Ovary (tissue), 9 donors: ENCODE results near the gene UBL4A. TPM values are rescaled to one million over a fixed set of nuclear protein-coding genes. Genes with fewer than 3 reads are reported as not detected.
A peak's percentile ranks its signal among the peaks of the same experiment; 100 is the strongest.

Experiments
- DNase-seq, 5 donors: peaks; one replicate each; pipeline ENCODE4 v3.0.0-alpha.2; 2019 to 2020
- H3K27ac ChIP-seq, 2 donors: fragments of 200-600 bp; one replicate each; pipeline versions ENCODE4 v1.5.1 to v1.8.0; 2019 to 2022
- H3K27me3 ChIP-seq: fragments of 200-600 bp; one replicate; pipeline ENCODE4 v1.8.0; 2022
- H3K36me3 ChIP-seq: fragments of 200-600 bp; sonication (generic); one replicate; pipeline ENCODE4 v1.5.1; 2019
- H3K4me1 ChIP-seq: one replicate; pipeline ENCODE4 v1.8.1; 2013; ENCODE audit warnings: mild to moderate bottlenecking, moderate library complexity; ENCODE audit not compliant: insufficient read depth
- H3K4me3 ChIP-seq: fragments of 200-600 bp; sonication (generic); one replicate; pipeline ENCODE4 v1.5.1; 2017
- H3K9me3 ChIP-seq, 2 donors: fragments of 200-600 bp in 1 of 2; sonication (generic) in 1 of 2; one replicate each; pipeline versions ENCODE4 v1.5.1 to v1.8.1; 2013 to 2019; ENCODE audit warnings: mild to moderate bottlenecking in 1 of 2, moderate library complexity in 1 of 2
- CTCF ChIP-seq, 3 donors: fragments of 450-650 bp in 2 of 3; fragments of 200-600 bp in 1 of 3; IDR thresholded peaks; one replicate each; pipeline versions ENCODE4 v1.5.1 to v1.8.0; 2016 to 2022; ENCODE audit warnings: antibody characterized with exemption in 3 of 3, mild to moderate bottlenecking in 1 of 3
- EP300 ChIP-seq: sonication (generic); formaldehyde crosslinking; IDR thresholded peaks from one replicate; pipeline ENCODE4 v1.6.1; 2017; ENCODE audit warnings: antibody characterized with exemption
- POLR2A ChIP-seq: fragments of 450-650 bp; IDR thresholded peaks from one replicate; pipeline ENCODE4 v1.6.1; 2017; ENCODE audit warnings: antibody characterized with exemption, mild to moderate bottlenecking, moderate library complexity
- WGBS, 3 donors: extraction: QIAGEN DNeasy Blood & Tissue Kit in 1 of 3; methylation state at CpG; one replicate each; pipeline versions ENCODE4 v1.1.5 to v1.1.7; 2013 to 2017; 5-methylcytosine and 5-hydroxymethylcytosine counted together
- intact Hi-C, 4 donors: fragments of 100-400 bp; cut with DNase I; formaldehyde crosslinking; loops; one replicate each; pipeline versions ENCODE4 v1.11.0 to v1.15.1; 2022 to 2023
- polyA plus RNA-seq, 2 donors: library from polyadenylated mRNA; stranded (reverse); fragments of 200-250 nt in 1 of 2; fragments of 350-450 nt in 1 of 2; fragmentation: Illumina TruSeq in 1 of 2; extraction: RNeasy Lipid Tissue Mini Kit (QIAGEN cat#74804) in 1 of 2; gene quantifications; one replicate each; pipeline ENCODE4 v1.2.3, GENCODE V29; 2013 to 2014
- total RNA-seq, 7 donors: library from RNA; depleted of rRNA in 2 of 7; stranded (reverse); fragments of >200 nt in 2 of 7; fragmentation: NEBNext Ultra II Directional in 3 of 7; extraction: Animal tissue kit (Norgen Biotek cat#: 25700) in 3 of 7; gene quantifications; one replicate each; pipeline versions ENCODE4 v1.1.0 to v1.2.4, GENCODE V29; 2016 to 2023
- donor health status: DM: no; HTN: no; CAD: no; lungs with moderate emphysema.
- donor health status: DM: no; HTN: no; CAD: no.
- donor health status: Bipolar disorder and iron deficiency.
- donor health status: DM: yes; HTN: yes; CAD: no.
- donor health status: DM: no; HTN: no; CAD: no.
- donor health status: DM: yes; HTN: yes; CAD: no.

Gene UBL4A
- total and polyA plus RNA-seq, 9 donors: 14.6 to 35.5 (median 27.9) TPM

GRCh38 chrX:154485150-154486051, 1.0 kb downstream of the UBL4A start:
- H3K27ac ChIP-seq: peak overlapping the region; percentile 52 to 80
- H3K9me3 ChIP-seq: no peaks in the 10 kb centered on the region
- H3K36me3 ChIP-seq: no peaks in the 10 kb centered on the region
- TF ChIP-seq EP300 (no peak), POLR2A (no peak), CTCF (IDR thresholded peaks at IDR 0.05) (no peak)
- intact Hi-C loops: no loop called here
- DNase-seq: peak in 2 of 5 donors; percentile 31 to 56
- H3K4me3 ChIP-seq: peak overlapping the region; percentile 53
- WGBS, 3 donors: 63 to 66% (median 66%) methylated on average over 32 to 35 of the region's 35 CpGs
- no peaks in the 10 kb centered on the region for H3K27me3 ChIP-seq
- no peaks in the 10 kb centered on the region for H3K4me1 ChIP-seq

- intact Hi-C loops: no loop called here
- 85 to 86% (median 86%) methylated on average over 16 of the region's 16 CpGs for WGBS, 3 donors
- H3K9me3 ChIP-seq: no peaks in the 10 kb centered on the region
- no peak overlapping the region for H3K4me3 ChIP-seq
- TF ChIP-seq CTCF (IDR thresholded peaks at IDR 0.05): no peak
- TF ChIP-seq POLR2A: no peak
- no peak for TF ChIP-seq EP300
- H3K36me3 ChIP-seq: no peaks in the 10 kb centered on the region
- no peak overlapping the region for H3K27ac ChIP-seq
- no peaks in the 10 kb centered on the region for H3K27me3 ChIP-seq
- DNase-seq: peak in 1 of 5 donors; percentile 23
- no peaks in the 10 kb centered on the region for H3K4me1 ChIP-seq
Measured at GRCh38 chrX:154484255-154485149, 1.9 kb downstream of the UBL4A start.

- no peaks in the 10 kb centered on the region for H3K4me1 ChIP-seq
- TF ChIP-seq CTCF (IDR thresholded peaks at IDR 0.05) (no peak), POLR2A (no peak), EP300 (no peak)
Measured at GRCh38 chrX:154483325-154483724, 3.1 kb downstream of the UBL4A start.

GRCh38 chrX:154482786-154483185, 3.6 kb downstream of the UBL4A start:
- 75 to 82% (median 76%) methylated on average over 7 of the region's 7 CpGs for WGBS, 3 donors
- Histone ChIP-seq H3K4me3 (no peak overlapping the region), H3K27ac (no peak overlapping the region), H3K9me3 (no peaks in the 10 kb centered on the region), H3K36me3 (no peaks in the 10 kb centered on the region), H3K4me1 (peaks cover 3% of the 10 kb centered on the region), H3K27me3 (no peaks in the 10 kb centered on the region)
- intact Hi-C loops: no loop called here
- DNase-seq: no peak
- TF ChIP-seq EP300 (no peak), POLR2A (no peak), CTCF (IDR thresholded peaks at IDR 0.05) (no peak)

More at GRCh38 chrX:154483325-154483724, 3.1 kb downstream of the UBL4A start:
- H3K4me3 ChIP-seq: no peak overlapping the region
- H3K36me3 ChIP-seq: no peaks in the 10 kb centered on the region
- WGBS, 3 donors: 78 to 79% (median 79%) methylated on average over 7 of the region's 7 CpGs
- H3K27me3 ChIP-seq: no peaks in the 10 kb centered on the region
- H3K9me3 ChIP-seq: no peaks in the 10 kb centered on the region
- DNase-seq: no peak
- intact Hi-C loops: no loop called here
- H3K27ac ChIP-seq: no peak overlapping the region
